SK-N-DZ (cell line): ENCODE results near the gene SIGLEC11. TPM values are rescaled to one million over a fixed set of nuclear protein-coding genes. Genes with fewer than 3 reads are reported as not detected.
"Not testable (repeated sequence)": the region's sequence is repeated elsewhere in the genome, so short reads cannot be mapped to it uniquely, and the experiment has no call there.

Experiments used
- DNase-seq: peaks from one replicate; pipeline ENCODE4 v3.0.0-alpha.2; 2015; ENCODE audit warnings: low spot score
- polyA plus RNA-seq, 2 experiments: library from polyadenylated mRNA; depleted of rRNA; stranded (reverse); fragments of >200 nt; gene quantifications; 2 replicates each; pipeline ENCODE4 v1.2.3, GENCODE V29; 2014

Gene SIGLEC11
- polyA plus RNA-seq (2014; cell fraction: cytosol; rRNA removed) = not detected in 2 replicates
- polyA plus RNA-seq (2014; cell fraction: nucleus; rRNA removed) = not detected in 2 replicates

- DNase-seq = not testable (repeated sequence)
Observed at GRCh38 chr19:49960980-49961379, at the start of gene SIGLEC11. SIGLEC11 (minus strand) TSS chr19:49961172; CDS start chr19:49961081, 91 bp downstream.

- DNase-seq = no peak
Observed at GRCh38 chr19:50008532-50008931, 47.6 kb upstream of the SIGLEC11 start.

- no peak for DNase-seq
Observed at GRCh38 chr19:50007947-50008346, 47.0 kb upstream of the SIGLEC11 start.

GRCh38 chr19:50007170-50007569, 46.2 kb upstream of the SIGLEC11 start:
- no peak for DNase-seq

- DNase-seq = no peak
Observed at GRCh38 chr19:50005428-50005827, 44.5 kb upstream of the SIGLEC11 start.

- no peak for DNase-seq
Observed at GRCh38 chr19:50003810-50004419, 42.9 kb upstream of the SIGLEC11 start.

- DNase-seq = no peak
Observed at GRCh38 chr19:50003254-50003788, 42.3 kb upstream of the SIGLEC11 start.

- no peak for DNase-seq
Observed at GRCh38 chr19:50002386-50002960, 41.5 kb upstream of the SIGLEC11 start.

GRCh38 chr19:50001775-50002174, 40.8 kb upstream of the SIGLEC11 start:
- no peak for DNase-seq

- no peak for DNase-seq
Observed at GRCh38 chr19:50000841-50001557, 40.0 kb upstream of the SIGLEC11 start.

- no peak for DNase-seq
Observed at GRCh38 chr19:50000038-50000840, 39.3 kb upstream of the SIGLEC11 start.

- no peak for DNase-seq
Observed at GRCh38 chr19:49999371-50000010, 38.5 kb upstream of the SIGLEC11 start.

GRCh38 chr19:49997709-49998108, 36.7 kb upstream of the SIGLEC11 start:
- peak; percentile 37 for DNase-seq

- DNase-seq = no peak
Observed at GRCh38 chr19:49988433-49988832, 27.5 kb upstream of the SIGLEC11 start.

- DNase-seq = no peak
Observed at GRCh38 chr19:49988007-49988406, 27.0 kb upstream of the SIGLEC11 start.

GRCh38 chr19:49987159-49987698, 26.3 kb upstream of the SIGLEC11 start:
- peak; percentile 42 for DNase-seq

- DNase-seq = no peak
Observed at GRCh38 chr19:49986354-49986753, 25.4 kb upstream of the SIGLEC11 start.

GRCh38 chr19:49985871-49986270, 24.9 kb upstream of the SIGLEC11 start:
- no peak for DNase-seq

- DNase-seq = no peak
Observed at GRCh38 chr19:49984491-49984890, 23.5 kb upstream of the SIGLEC11 start.

- DNase-seq = peak; percentile 28
Observed at GRCh38 chr19:49983645-49984229, 22.8 kb upstream of the SIGLEC11 start.
